Activated B cell treated with CpG ODN at 0.5 μM for 24 hours (primary cell): ENCODE results near the gene ZNF556. TPM values are rescaled to one million over a fixed set of nuclear protein-coding genes. Genes with fewer than 3 reads are reported as not detected.

Experiments
- ATAC-seq: fragments of 200-7000 bp; cut with Tn5 transposase; one replicate; pipeline ENCODE4 v1.10.0; 2021; ENCODE audit warnings: low read depth, mild to moderate bottlenecking, moderate library complexity
- CTCF ChIA-PET: fragments of 350-600 bp; sonication (Branson Sonifier 250); formaldehyde crosslinking; loops from one replicate; lab custom pipeline; 2021; ENCODE audit warnings: antibody characterized with exemption; lab: Charles Lee
- POLR2A ChIA-PET: fragments of 350-600 bp; sonication (Branson Sonifier 250); formaldehyde crosslinking; loops from one replicate; lab custom pipeline; 2021; ENCODE audit warnings: antibody characterized with exemption; lab: Charles Lee
- DNase-seq: peaks from one replicate; pipeline ENCODE4 v3.0.0; 2022
- H3K27ac Mint-ChIP-seq: one replicate; pipeline ENCODE4 v1.8.0; 2020; ENCODE audit warnings: mixed read lengths
- H3K27me3 Mint-ChIP-seq: one replicate; pipeline ENCODE4 v1.8.0; 2021; ENCODE audit warnings: mixed read lengths
- H3K36me3 Mint-ChIP-seq: one replicate; pipeline ENCODE4 v1.8.0; 2021; ENCODE audit warnings: low read depth, mixed read lengths
- H3K4me1 Mint-ChIP-seq: one replicate; pipeline ENCODE4 v1.8.0; 2021; ENCODE audit warnings: mixed read lengths
- H3K4me3 Mint-ChIP-seq: one replicate; pipeline ENCODE4 v1.8.0; 2020; ENCODE audit warnings: mild to moderate bottlenecking, mixed read lengths
- H3K9me3 Mint-ChIP-seq: one replicate; pipeline ENCODE4 v1.8.0; 2020; ENCODE audit warnings: mixed read lengths
- CTCF ChIP-seq: fragments of 200-600 bp; IDR thresholded peaks from one replicate; pipeline ENCODE4 v1.8.0; 2022; ENCODE audit warnings: antibody characterized with exemption, mild to moderate bottlenecking
- intact Hi-C: fragments of 100-400 bp; cut with micrococcal nuclease; formaldehyde crosslinking; loops from one replicate; pipeline ENCODE4 v1.15.1; 2024
- total RNA-seq: library from RNA; stranded (reverse); gene quantifications from 2 replicates; pipeline ENCODE4 v1.2.3, GENCODE V29; 2022

The ZNF556 gene
- total RNA-seq, result not detected in 2 replicates

- no peaks in the 10 kb centered on the region for H3K9me3 Mint-ChIP-seq
- H3K4me3 Mint-ChIP-seq, result no peak within 1 kb of the TSS
- H3K27ac Mint-ChIP-seq, result no peak within 1 kb of the TSS
- ChIA-PET CTCF (no interaction called here), POLR2A (no interaction called here)
- H3K36me3 Mint-ChIP-seq, result no peaks in the 10 kb centered on the region
- H3K27me3 Mint-ChIP-seq, result peaks cover 13% of the 10 kb centered on the region
- H3K4me1 Mint-ChIP-seq, result peaks cover 3% of the 10 kb centered on the region
- intact Hi-C loops, result no loop called here
- no peak for DNase-seq
- ATAC-seq, result no peak
- TF ChIP-seq CTCF, result no peak
Measured at GRCh38 chr19:2867025-2867991, at the start of gene ZNF556. TSS of gene ZNF556 (plus strand) at chr19:2867335. CDS start at chr19:2867422, 87 bp downstream.

- Mint-ChIP-seq H3K27me3 (no peaks in the 10 kb centered on the region), H3K36me3 (peaks cover 3% of the 10 kb centered on the region), H3K4me3 (peak within 1 kb of the TSS; percentile 83), H3K4me1 (peaks cover 14% of the 10 kb centered on the region), H3K27ac (peak within 1 kb of the TSS; percentile 24), H3K9me3 (no peaks in the 10 kb centered on the region)
- ATAC-seq (peak; percentile 99), DNase-seq (peak; percentile 98)
- CTCF ChIA-PET, result interaction anchor here (0.7 to 1.1 kb wide), 3 partner anchors 22 to 261 kb away, joined by 3 read pairs; partner anchors contain the start of gene ZNF555
- TF ChIP-seq CTCF, result peak; percentile 68
- intact Hi-C loops, result loop anchor here (1.0 kb wide), 3 partner anchors 22 to 53 kb away; partner anchors contain the start of genes THOP1 and ZNF555
- POLR2A ChIA-PET, result interaction anchor here (0.7 to 2.5 kb wide), 5 partner anchors 21 to 171 kb away, joined by 3 to 14 read pairs (median 6); partner anchors contain the start of genes SGTA, THOP1 and ZNF555
Measured at GRCh38 chr19:2819540-2820111, 47.5 kb upstream of the ZNF556 start, which contains the start of gene ZNF554. TSS of gene ZNF554 (plus strand) at chr19:2819868. CDS start at chr19:2820072, 204 bp downstream.

DNA sequence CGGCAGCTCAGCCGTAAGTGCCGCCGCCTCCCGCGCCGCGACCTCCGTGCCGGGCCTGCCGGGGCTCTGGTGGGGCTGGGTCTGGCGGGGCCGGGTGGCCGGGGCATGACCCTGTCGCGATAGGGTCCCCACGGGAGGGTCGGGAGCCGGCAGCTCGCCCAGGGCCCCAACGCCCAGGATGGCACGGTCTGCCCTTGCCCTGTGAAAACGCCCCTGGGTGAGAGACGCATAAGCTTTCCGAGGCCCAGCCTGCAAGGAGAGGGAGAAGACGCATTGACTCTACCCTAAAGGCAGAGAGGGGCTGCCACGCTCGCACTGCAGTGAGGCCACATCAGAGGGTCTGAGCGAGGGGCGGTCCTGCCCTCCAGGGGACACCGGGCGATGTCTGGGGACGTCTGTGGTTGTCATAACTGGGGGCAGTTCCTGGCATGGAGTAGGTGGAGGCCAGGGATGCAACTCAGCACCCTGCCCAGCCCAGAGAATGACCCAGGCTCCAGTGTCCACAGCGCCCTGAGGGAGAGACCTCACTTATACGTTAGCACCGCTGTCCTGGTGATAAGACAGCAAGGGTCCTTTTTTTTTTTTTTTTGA lies 46.9 kb upstream of the ZNF556 start:
- no peak overlapping the region for H3K27ac Mint-ChIP-seq
- no peak for ATAC-seq
- no peaks in the 10 kb centered on the region for H3K9me3 Mint-ChIP-seq
- no peak for DNase-seq
- ChIA-PET POLR2A (interaction anchor here (0.6 to 2.5 kb wide), 6 partner anchors 9 to 172 kb away, joined by 3 to 14 read pairs (median 4); partner anchors contain the start of genes SGTA and ZNF555), CTCF (interaction anchor here (1.1 kb wide), 1 partner anchor 21 kb away, joined by 3 read pairs; the partner anchor contains the start of gene ZNF555)
- H3K27me3 Mint-ChIP-seq, result no peaks in the 10 kb centered on the region
- peaks cover 14% of the 10 kb centered on the region for H3K4me1 Mint-ChIP-seq
- peaks cover 3% of the 10 kb centered on the region for H3K36me3 Mint-ChIP-seq
- no peak for TF ChIP-seq CTCF
- intact Hi-C loops, result no loop called here
- H3K4me3 Mint-ChIP-seq, result peak overlapping the region; percentile 83

DNA sequence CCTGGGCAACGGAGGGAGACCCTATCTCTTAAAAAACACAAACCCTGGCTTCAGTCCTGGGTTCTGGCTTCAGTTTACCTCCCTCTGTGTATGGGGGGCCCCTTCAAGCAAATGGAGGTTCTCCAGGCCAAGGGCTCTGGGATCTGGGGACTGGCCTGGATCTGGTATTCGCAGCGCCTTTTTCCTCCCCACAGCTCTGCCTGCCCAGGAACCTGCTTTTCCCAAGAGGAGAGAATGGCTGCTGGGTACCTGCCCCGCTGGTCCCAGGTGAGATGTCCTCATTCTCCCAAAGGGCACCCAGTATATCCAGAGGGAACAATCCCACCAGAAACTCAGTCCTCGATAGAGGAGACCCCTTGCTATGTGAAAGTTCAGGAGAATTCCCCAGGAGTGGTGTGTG lies 44.3 kb upstream of the ZNF556 start:
- Mint-ChIP-seq H3K4me1 (peaks cover 15% of the 10 kb centered on the region), H3K27ac (no peak overlapping the region), H3K27me3 (no peaks in the 10 kb centered on the region), H3K4me3 (no peak overlapping the region), H3K9me3 (peaks cover 3% of the 10 kb centered on the region), H3K36me3 (peaks cover 5% of the 10 kb centered on the region)
- ATAC-seq, result no peak
- no peak for TF ChIP-seq CTCF
- no peak for DNase-seq
- ChIA-PET CTCF (no interaction called here), POLR2A (interaction anchor here (1.5 kb wide), 1 partner anchor 18 kb away, joined by 5 read pairs; the partner anchor contains the start of gene ZNF555)
- intact Hi-C loops, result no loop called here
